H9 (cell line): Measurements from ENCODE around the gene TENT5C. TPM values are rescaled to one million over a fixed set of nuclear protein-coding genes. Genes with fewer than 3 reads are reported as not detected.

Experiments used
- DNase-seq: peaks from one replicate; pipeline ENCODE4 v3.0.0-alpha.2; 2017
- H2AFZ ChIP-seq: one replicate; pipeline ENCODE4 v1.6.1; 2013; ENCODE audit warnings: mild to moderate bottlenecking, low read length, control low read depth, moderate library complexity
- H2AK5ac ChIP-seq: 2 replicates; pipeline ENCODE4 v1.6.1; 2013; ENCODE audit warnings: low read length, control low read depth, mixed read lengths; ENCODE audit not compliant: insufficient read length
- H2BK120ac ChIP-seq: one replicate; pipeline ENCODE4 v1.6.1; 2013; ENCODE audit warnings: low read depth, mild to moderate bottlenecking, low read length, control low read depth, inconsistent platforms; ENCODE audit not compliant: poor library complexity, severe bottlenecking
- H2BK12ac ChIP-seq: 2 replicates; pipeline ENCODE4 v1.6.1; 2013; ENCODE audit warnings: low read length, control low read depth, mixed read lengths, low read depth; ENCODE audit not compliant: insufficient read length
- H2BK15ac ChIP-seq: 2 replicates; pipeline ENCODE4 v1.6.1; 2013; ENCODE audit warnings: low read depth, low read length, control low read depth
- H2BK20ac ChIP-seq: one replicate; pipeline ENCODE4 v1.6.1; 2013; ENCODE audit warnings: low read depth, mild to moderate bottlenecking, low read length, control low read depth, inconsistent platforms; ENCODE audit not compliant: poor library complexity, severe bottlenecking
- H2BK5ac ChIP-seq: 2 replicates; pipeline ENCODE4 v1.6.1; 2013; ENCODE audit warnings: low read length, control low read depth, mixed read lengths; ENCODE audit not compliant: insufficient read length
- H3K14ac ChIP-seq: 2 replicates; pipeline ENCODE4 v1.6.1; 2013; ENCODE audit warnings: low read length, control low read depth; ENCODE audit not compliant: insufficient read depth
- H3K18ac ChIP-seq: 2 replicates; pipeline ENCODE4 v1.6.1; 2013; ENCODE audit warnings: low read depth, mild to moderate bottlenecking, mixed read lengths, low read length, control low read depth; ENCODE audit not compliant: insufficient read length
- H3K23ac ChIP-seq: 2 replicates; pipeline ENCODE4 v1.6.1; 2013; ENCODE audit warnings: low read length, control low read depth, mixed read lengths, low read depth; ENCODE audit not compliant: insufficient read length
- H3K23me2 ChIP-seq: 2 replicates; pipeline ENCODE4 v1.6.1; 2013; ENCODE audit warnings: low read depth, mild to moderate bottlenecking, mixed read lengths, low read length, control low read depth; ENCODE audit not compliant: insufficient read length, poor library complexity, severe bottlenecking
- H3K27ac ChIP-seq: 2 replicates; pipeline ENCODE4 v1.5.1; 2013; ENCODE audit warnings: low read length, control low read depth, mixed read lengths, low read depth; ENCODE audit not compliant: insufficient read length
- H3K27me3 ChIP-seq: 2 replicates; pipeline ENCODE4 v1.6.1; 2013; ENCODE audit warnings: low read length, control low read depth, inconsistent platforms; ENCODE audit not compliant: insufficient read depth
- H3K4ac ChIP-seq: 2 replicates; pipeline ENCODE4 v1.6.1; 2013; ENCODE audit warnings: low read depth, mild to moderate bottlenecking, control low read depth, inconsistent platforms, low read length, moderate library complexity
- H3K4me1 ChIP-seq: 2 replicates; pipeline ENCODE4 v1.6.1; 2013; ENCODE audit warnings: low read length, control low read depth, inconsistent platforms; ENCODE audit not compliant: insufficient read depth
- H3K4me2 ChIP-seq: 2 replicates; pipeline ENCODE4 v1.6.1; 2013; ENCODE audit warnings: low read length, control low read depth, mixed read lengths; ENCODE audit not compliant: insufficient read length, insufficient read depth
- H3K56ac ChIP-seq: 2 replicates; pipeline ENCODE4 v1.6.1; 2013; ENCODE audit warnings: low read depth, mild to moderate bottlenecking, mixed read lengths, low read length, control low read depth; ENCODE audit not compliant: insufficient read length
- H3K79me1 ChIP-seq: 2 replicates; pipeline ENCODE4 v1.6.1; 2013; ENCODE audit warnings: low read depth, mild to moderate bottlenecking, moderate library complexity, low read length, control low read depth, inconsistent platforms; ENCODE audit not compliant: insufficient read depth, poor library complexity, severe bottlenecking
- H3K79me2 ChIP-seq: 2 replicates; pipeline ENCODE4 v1.6.1; 2013; ENCODE audit warnings: low read length, control low read depth, inconsistent platforms; ENCODE audit not compliant: insufficient read depth
- H3K9ac ChIP-seq: 2 replicates; pipeline ENCODE4 v1.6.1; 2013; ENCODE audit warnings: low read length, control low read depth, mixed read lengths; ENCODE audit not compliant: insufficient read length; ENCODE audit errors: extremely low read depth
- H3K9me3 ChIP-seq: one replicate; pipeline ENCODE4 v1.6.1; 2013; ENCODE audit warnings: low read depth, low read length, inconsistent platforms; ENCODE audit not compliant: control insufficient read depth
- H3T11ph ChIP-seq: one replicate; pipeline ENCODE4 v1.6.1; 2013; ENCODE audit warnings: mild to moderate bottlenecking, low read length, control low read depth, inconsistent platforms
- H4K20me1 ChIP-seq: one replicate; pipeline ENCODE4 v1.6.1; 2013; ENCODE audit not compliant: control insufficient read depth, insufficient read length, insufficient read depth
- H4K5ac ChIP-seq: 2 replicates; pipeline ENCODE4 v1.6.1; 2013; ENCODE audit warnings: low read depth, mild to moderate bottlenecking, mixed read lengths, low read length, control low read depth; ENCODE audit not compliant: insufficient read length
- H4K8ac ChIP-seq: replicated peaks from 2 replicates; pipeline ENCODE4 v1.6.1; 2013; ENCODE audit warnings: low read length, control low read depth, mixed read lengths, low read depth; ENCODE audit not compliant: insufficient read length
- H4K91ac ChIP-seq: 2 replicates; pipeline ENCODE4 v1.6.1; 2013; ENCODE audit warnings: low read depth, mild to moderate bottlenecking, moderate library complexity, mixed read lengths, low read length, control low read depth; ENCODE audit not compliant: insufficient read length
- H3K27ac Mint-ChIP-seq, 3 experiments: 2 replicates in 2 of 3; 3 replicates in 1 of 3; pipeline ENCODE4 v1.8.0; 2020 to 2021; ENCODE audit warnings: mixed read lengths in 3 of 3, mild to moderate bottlenecking in 1 of 3, moderate library complexity in 1 of 3
- H3K27me3 Mint-ChIP-seq: 2 replicates; pipeline ENCODE4 v1.8.0; 2021; ENCODE audit warnings: low read depth, mild to moderate bottlenecking, moderate library complexity, mixed read lengths
- H3K36me3 Mint-ChIP-seq, 3 experiments: 2 replicates in 2 of 3; 3 replicates in 1 of 3; pipeline ENCODE4 v1.8.0; 2020 to 2021; ENCODE audit warnings: low read depth in 3 of 3, mixed read lengths in 3 of 3; ENCODE audit not compliant: insufficient read depth in 1 of 3
- H3K4me1 Mint-ChIP-seq, 2 experiments: 2 replicates each; pipeline ENCODE4 v1.8.0; 2020; ENCODE audit warnings: mixed read lengths in 2 of 2
- H3K4me3 Mint-ChIP-seq, 2 experiments: 2 replicates in 1 of 2; 3 replicates in 1 of 2; pipeline ENCODE4 v1.8.0; 2020 to 2021; ENCODE audit warnings: mild to moderate bottlenecking in 2 of 2, mixed read lengths in 2 of 2, moderate library complexity in 1 of 2
- H3K9me3 Mint-ChIP-seq, 2 experiments: 2 replicates in 1 of 2; 3 replicates in 1 of 2; pipeline ENCODE4 v1.8.0; 2020; ENCODE audit warnings: mild to moderate bottlenecking in 2 of 2, mixed read lengths in 2 of 2, moderate library complexity in 1 of 2
- WGBS: extraction: QIAGEN DNeasy Blood & Tissue Kit; methylation state at CpG from one replicate; pipeline ENCODE4 v1.1.7; 2013; ENCODE audit warnings: missing lambda C conversion rate, low lambda C conversion rate, mixed read lengths; ENCODE audit not compliant: insufficient read length; ENCODE audit errors: extremely low coverage; 5-methylcytosine and 5-hydroxymethylcytosine counted together
- total RNA-seq: library from RNA; stranded (reverse); gene quantifications from 2 replicates; pipeline ENCODE4 v1.2.1, GENCODE V29; 2021
- TF ChIP-seq, protein P1 (sequence below): fragments of 200-600 bp; sonication (generic); conservative IDR thresholded peaks from 3 replicates; pipeline ENCODE4 v1.8.0; 2021; ENCODE audit warnings: antibody characterized with exemption, mild to moderate bottlenecking

TENT5C gene
- total RNA-seq, 1 experiment from 2014 or later: 0.37 TPM

DNA sequence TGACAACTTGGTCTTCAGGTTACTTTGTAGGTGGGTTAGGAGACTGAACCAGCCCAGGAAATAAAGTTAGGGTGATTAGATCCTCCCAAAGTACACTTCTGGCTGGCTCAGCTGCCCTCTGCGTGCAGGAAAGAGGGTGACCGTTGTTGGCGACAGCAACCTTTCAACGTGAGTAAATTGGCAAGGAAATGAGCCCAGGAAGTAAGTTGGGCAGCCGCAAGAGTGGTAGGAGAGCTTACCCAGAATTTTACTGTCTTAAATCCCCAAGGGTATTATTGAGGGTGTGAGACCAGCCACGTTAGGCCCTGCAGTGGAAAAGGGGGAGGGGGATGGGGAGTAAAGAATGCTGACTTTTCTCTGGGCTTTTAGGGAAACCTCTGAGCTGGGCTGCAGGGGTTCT, 1.6 kb downstream of the TENT5C start:
- no peak for DNase-seq
- Histone ChIP-seq H2AFZ (no peak overlapping the region), H3K18ac (no peak overlapping the region), H4K20me1 (no peaks in the 10 kb centered on the region), H2BK12ac (no peak overlapping the region), H3K23me2 (peaks cover 12% of the 10 kb centered on the region), H4K91ac (no peak overlapping the region), H3K27ac (no peak overlapping the region), H2BK5ac (no peak overlapping the region), H2BK120ac (no peak overlapping the region), H2AK5ac (no peak overlapping the region), H3K79me1 (no peaks in the 10 kb centered on the region), H3K27me3 (peaks cover 11% of the 10 kb centered on the region; the same call in 1 of the 2 replicates), H3K56ac (no peak overlapping the region), H3K4ac (no peak overlapping the region), H3T11ph (no peak overlapping the region), H3K4me1 (no peaks in the 10 kb centered on the region), H3K4me2 (peak overlapping the region; percentile 93), H3K23ac (no peak overlapping the region), H3K14ac (no peak overlapping the region), H2BK15ac (no peak overlapping the region), H2BK20ac (no peak overlapping the region), H4K8ac (no peak overlapping the region), H4K5ac (no peak overlapping the region), H3K9me3 (no peaks in the 10 kb centered on the region), H3K79me2 (no peaks in the 10 kb centered on the region), H3K9ac (no peak overlapping the region)
- no CpG with 5 or more reads among the region's 6 CpGs for WGBS
- peak overlapping the region; percentile 75 to 90 for H3K4me3 Mint-ChIP-seq
- H3K27ac Mint-ChIP-seq: no peak overlapping the region
- peaks cover 77% of the 10 kb centered on the region for H3K27me3 Mint-ChIP-seq
- TF ChIP-seq, protein P1, sequence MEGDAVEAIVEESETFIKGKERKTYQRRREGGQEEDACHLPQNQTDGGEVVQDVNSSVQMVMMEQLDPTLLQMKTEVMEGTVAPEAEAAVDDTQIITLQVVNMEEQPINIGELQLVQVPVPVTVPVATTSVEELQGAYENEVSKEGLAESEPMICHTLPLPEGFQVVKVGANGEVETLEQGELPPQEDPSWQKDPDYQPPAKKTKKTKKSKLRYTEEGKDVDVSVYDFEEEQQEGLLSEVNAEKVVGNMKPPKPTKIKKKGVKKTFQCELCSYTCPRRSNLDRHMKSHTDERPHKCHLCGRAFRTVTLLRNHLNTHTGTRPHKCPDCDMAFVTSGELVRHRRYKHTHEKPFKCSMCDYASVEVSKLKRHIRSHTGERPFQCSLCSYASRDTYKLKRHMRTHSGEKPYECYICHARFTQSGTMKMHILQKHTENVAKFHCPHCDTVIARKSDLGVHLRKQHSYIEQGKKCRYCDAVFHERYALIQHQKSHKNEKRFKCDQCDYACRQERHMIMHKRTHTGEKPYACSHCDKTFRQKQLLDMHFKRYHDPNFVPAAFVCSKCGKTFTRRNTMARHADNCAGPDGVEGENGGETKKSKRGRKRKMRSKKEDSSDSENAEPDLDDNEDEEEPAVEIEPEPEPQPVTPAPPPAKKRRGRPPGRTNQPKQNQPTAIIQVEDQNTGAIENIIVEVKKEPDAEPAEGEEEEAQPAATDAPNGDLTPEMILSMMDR: no peak
- peaks cover 21 to 27% of the 10 kb centered on the region in 2 experiments for H3K4me1 Mint-ChIP-seq
- H3K9me3 Mint-ChIP-seq: no peaks in the 10 kb centered on the region
- no peaks in the 10 kb centered on the region for H3K36me3 Mint-ChIP-seq
